GM13976 (cell line): Measurements from ENCODE around the gene GRIP1.
"Not testable (repeated sequence)": the region's sequence is repeated elsewhere in the genome, so short reads cannot be mapped to it uniquely, and the experiment has no call there.

Source experiments
- DNase-seq: peaks from one replicate; pipeline ENCODE4 v3.0.0; 2012; ENCODE audit warnings: low spot score
- in situ Hi-C: fragments of 300-500 bp; cut with MboI; formaldehyde crosslinking; loops from one replicate; pipeline ENCODE4 v1.12.0; 2022; ENCODE audit warnings: low sequenced_read_pairs, mixed read lengths, inconsistent platforms; ENCODE audit not compliant: unreplicated experiment
- TF ChIP-seq, protein P1 (sequence below): IDR thresholded peaks from 2 replicates; pipeline ENCODE4 v1.5.1; 2012; ENCODE audit warnings: borderline replicate concordance, mild to moderate bottlenecking; ENCODE audit not compliant: insufficient read depth; ENCODE audit errors: extremely low read depth, missing control alignments, control extremely low read depth

The GRIP1 gene

DNA sequence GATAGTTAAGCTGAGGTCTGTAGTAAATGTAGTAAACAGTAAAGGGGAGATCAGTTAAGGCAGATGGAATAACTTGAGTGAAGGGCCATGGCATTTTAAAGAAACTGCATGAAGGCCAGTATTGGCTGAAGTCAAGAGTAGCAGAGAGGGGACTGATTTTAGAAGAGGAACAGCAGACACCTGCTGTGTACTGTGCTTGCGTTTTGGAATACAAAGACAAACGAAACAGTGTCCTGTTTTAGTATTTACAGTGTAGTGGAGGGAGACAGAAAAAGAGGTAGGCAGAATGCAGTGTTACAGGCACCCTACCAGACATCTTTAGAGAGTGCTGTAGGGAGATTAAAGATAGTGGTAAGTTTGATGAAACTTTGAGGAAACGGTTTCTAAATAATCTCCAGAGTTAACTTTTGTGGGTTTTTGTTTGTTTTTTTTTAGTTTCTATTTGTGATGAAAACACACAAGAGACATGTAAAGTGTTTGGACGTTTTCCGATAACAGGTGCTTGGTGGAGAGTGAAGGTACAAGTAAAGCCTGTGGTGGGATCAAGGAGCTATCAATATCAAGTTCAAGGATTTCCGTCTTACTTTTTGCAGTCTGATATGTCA lies 374.5 kb downstream of the GRIP1 start:
- no peak for DNase-seq
- in situ Hi-C loops: no loop called here
- TF ChIP-seq, protein P1, sequence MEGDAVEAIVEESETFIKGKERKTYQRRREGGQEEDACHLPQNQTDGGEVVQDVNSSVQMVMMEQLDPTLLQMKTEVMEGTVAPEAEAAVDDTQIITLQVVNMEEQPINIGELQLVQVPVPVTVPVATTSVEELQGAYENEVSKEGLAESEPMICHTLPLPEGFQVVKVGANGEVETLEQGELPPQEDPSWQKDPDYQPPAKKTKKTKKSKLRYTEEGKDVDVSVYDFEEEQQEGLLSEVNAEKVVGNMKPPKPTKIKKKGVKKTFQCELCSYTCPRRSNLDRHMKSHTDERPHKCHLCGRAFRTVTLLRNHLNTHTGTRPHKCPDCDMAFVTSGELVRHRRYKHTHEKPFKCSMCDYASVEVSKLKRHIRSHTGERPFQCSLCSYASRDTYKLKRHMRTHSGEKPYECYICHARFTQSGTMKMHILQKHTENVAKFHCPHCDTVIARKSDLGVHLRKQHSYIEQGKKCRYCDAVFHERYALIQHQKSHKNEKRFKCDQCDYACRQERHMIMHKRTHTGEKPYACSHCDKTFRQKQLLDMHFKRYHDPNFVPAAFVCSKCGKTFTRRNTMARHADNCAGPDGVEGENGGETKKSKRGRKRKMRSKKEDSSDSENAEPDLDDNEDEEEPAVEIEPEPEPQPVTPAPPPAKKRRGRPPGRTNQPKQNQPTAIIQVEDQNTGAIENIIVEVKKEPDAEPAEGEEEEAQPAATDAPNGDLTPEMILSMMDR: no peak

DNA sequence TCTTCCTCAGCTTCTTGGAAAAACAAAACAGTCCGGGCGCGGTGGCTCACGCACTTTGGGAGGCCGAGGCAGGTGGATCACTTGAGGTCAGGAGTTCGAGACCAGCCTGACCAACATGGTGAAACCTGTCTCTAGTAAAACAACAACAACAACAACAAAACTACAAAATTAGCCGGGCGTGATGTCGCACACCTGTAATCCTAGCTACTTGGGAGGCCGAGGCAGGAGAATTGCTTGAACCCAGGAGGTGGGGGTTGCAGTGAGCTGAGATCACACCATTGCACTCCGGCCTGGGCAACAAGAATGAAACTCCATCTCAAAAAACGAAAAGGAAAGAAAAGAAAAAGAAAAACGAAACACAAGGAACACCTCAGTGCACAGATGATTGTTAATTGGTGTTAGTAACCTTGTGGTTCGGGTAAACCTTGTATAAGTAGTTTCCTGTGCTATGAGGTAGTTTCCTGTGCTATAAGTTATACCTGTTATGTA lies 375.5 kb downstream of the GRIP1 start:
- DNase-seq: peak; percentile 40
- in situ Hi-C loops: not testable (repeated sequence)

DNA sequence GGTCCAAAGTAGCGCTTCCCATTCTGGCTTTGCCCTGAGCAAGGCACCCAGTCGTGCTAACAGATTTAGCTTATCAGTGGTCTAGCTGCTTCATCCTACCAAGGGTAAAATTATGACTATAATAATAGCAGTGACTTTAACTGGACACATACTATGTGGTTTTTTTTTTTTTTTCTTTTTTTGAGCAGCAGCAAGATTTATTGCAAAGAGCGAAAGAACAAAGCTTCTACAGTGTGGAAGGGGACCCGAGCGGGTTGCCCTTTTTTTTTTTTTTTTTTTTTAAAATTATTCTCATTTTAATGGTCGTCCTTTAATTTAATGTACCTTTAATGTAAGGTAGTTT lies 376.1 kb downstream of the GRIP1 start:
- no peak for DNase-seq
- in situ Hi-C loops: no loop called here
- TF ChIP-seq, protein P1: no peak

DNA sequence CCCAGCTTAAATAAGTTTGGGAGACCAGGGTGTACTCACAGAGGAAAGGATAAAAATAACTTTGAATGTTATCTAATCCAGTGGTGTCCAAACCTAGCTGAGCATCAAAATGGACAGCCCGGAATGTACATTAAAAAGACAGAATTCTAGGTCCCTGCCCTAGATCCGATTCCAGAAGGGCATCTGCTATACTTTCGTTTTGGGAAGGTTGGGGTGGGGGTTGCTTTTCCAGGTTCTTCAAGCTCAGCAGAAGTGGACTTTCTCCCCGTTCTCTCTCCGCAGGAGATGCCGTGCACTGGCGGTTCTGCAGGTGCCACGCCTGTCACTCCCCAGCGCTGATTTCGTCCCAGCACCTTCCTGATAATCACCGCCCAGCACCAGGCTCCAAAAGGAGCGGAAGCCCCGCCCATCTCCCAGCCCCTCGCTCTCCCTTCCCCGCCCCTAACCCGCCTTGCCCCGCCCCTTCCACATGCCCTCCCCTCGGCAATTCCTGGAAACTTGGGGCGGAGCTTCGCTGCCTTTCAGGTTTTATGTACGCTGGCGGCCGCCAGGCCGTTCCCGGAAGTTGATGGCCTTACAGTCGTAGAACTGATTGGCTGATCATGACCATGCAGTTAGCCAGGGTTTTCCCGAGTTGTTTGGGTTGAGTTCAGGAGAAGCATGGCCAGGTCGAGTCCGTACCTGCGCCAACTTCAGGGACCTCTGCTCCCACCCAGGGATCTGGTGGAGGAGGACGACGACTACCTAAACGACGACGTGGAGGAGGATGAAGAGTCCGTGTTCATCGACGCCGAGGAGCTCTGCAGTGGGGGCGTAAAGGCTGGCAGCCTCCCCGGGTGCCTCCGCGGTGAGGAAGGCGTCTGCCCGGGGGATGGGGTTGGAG lies 376.7 kb downstream of the GRIP1 start, which contains the start of gene HELB:
Gene HELB (plus strand): TSS at position 550 of the 883 bp plus-strand sequence. CDS start 111 bp downstream, at position 661.
- TF ChIP-seq, protein P1: peak; percentile 0
- in situ Hi-C loops: no loop called here
- DNase-seq: peak; percentile 93

DNA sequence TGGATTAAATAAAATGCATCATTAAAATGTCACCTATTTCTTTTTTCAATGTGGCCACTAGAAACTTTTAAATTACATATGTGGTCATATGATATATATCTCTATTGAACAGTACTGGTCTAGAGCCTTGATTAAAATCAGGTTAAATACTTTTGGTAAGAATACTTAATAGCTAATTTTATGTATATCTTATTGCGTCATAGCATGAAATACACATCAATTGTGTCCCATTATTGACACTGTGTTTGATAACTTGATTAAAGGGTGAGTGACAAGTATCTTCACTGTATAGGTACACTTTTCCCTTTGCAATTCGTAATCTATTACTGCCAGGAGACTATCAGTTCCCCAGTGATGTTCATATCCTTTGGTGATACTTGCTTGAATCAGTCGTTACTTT lies 381.0 kb downstream of the GRIP1 start:
- TF ChIP-seq, protein P1: no peak
- no peak for DNase-seq
- in situ Hi-C loops: no loop called here
